NCI-H146 treated with DMSO at 0.1 percent for 48 hours (cell line): ENCODE data around the gene PSMB2.
"Not testable (repeated sequence)": the region's sequence is repeated elsewhere in the genome, so short reads cannot be mapped to it uniquely, and the experiment has no call there.

Experiments used
- DNase-seq: peaks from one replicate; lab custom pipeline; 2025; ENCODE audit not compliant: unreplicated experiment; lab: John Stamatoyannopoulos, UW

The PSMB2 gene

DNA sequence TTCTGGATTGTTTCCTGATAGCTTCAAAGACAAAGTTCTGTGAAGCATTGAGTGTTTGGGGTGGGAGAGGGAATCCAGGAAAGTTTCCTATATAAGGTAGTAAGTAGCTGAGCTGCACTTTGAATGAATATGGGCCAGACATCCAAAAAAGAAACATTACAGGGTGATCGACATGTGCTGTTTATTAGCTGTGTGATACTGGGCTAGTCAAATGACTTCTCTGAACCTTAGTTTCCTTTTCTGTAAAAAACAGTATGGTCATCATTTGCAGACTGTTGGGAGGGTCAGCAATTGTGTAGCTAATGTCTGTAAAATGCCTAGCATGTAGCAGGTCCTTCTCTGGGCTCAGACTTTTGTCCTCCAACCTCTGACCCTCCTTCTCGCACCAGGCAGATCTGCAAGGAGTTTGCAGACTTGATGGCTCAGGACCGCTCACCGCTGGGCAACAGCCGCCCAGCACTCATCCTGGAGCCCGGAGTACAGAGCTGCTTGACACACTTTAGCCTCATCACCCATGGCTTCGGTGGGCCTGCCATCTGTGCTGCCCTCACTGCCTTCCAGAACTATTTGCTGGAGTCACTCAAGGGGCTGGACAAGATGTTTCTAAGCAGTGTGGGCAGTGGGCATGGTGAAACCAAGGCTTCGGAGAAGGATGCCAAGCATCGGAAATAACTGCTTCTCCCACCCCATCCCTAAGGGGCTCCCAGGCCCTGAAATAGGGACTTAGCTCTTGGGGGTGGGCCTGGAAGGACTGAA lies 47.1 kb downstream of the PSMB2 start:
- DNase-seq, result no peak

DNA sequence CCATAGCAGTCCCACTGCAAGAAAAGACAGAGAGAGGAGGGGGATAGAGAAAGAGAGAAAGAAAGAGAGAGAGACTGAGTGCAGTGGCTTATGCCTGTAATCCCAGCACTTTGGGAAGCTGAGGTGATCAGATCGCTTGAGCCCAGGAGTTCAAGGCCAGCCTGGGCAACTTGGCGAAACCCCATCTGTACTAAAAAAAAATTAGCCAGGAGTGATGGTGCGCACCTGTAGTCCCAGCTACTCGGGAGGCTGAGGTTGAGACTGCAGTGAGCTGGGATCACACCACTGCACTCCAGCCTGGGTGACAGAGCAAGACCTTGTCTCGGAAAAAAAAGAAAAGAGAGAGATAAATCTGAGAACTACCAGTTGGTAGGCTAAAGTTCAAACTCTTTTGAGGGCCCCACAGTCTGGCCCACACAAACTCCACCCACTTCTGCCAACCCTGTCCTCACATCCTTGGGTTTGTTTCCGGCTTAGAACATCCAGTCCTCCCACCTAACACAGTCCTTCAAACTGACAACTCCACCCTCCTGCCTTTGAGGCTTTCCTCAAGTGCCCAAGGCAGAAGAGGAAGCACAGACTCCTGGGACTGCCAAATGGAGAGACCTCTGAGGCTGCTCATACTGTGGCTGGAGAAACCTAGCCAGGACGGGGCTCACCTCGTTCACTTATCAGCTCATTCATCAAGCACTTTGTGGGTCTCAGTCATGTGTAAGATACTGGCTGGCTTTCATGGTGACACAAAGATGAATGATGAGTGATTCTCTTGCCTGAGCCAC lies 48.1 kb downstream of the PSMB2 start:
- no peak for DNase-seq

DNA sequence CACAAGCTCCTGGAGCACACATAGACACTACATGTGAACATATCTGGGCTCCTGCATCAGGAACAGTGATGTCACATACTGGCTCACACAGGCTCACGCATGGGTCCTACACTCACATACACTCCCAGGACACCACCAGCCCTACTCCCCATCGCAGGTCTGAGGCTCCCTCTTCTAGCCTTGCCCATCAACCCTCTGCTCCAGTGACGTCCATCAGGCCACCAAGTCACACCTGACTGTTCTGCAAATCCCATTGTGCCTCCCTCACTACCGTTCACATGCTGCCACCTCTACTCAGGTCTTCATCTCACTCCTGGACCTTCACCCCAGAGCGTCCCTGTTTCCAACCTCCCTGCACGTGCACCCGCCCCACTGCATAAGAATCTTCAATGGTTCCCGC lies 50.1 kb downstream of the PSMB2 start:
- no peak for DNase-seq

DNA sequence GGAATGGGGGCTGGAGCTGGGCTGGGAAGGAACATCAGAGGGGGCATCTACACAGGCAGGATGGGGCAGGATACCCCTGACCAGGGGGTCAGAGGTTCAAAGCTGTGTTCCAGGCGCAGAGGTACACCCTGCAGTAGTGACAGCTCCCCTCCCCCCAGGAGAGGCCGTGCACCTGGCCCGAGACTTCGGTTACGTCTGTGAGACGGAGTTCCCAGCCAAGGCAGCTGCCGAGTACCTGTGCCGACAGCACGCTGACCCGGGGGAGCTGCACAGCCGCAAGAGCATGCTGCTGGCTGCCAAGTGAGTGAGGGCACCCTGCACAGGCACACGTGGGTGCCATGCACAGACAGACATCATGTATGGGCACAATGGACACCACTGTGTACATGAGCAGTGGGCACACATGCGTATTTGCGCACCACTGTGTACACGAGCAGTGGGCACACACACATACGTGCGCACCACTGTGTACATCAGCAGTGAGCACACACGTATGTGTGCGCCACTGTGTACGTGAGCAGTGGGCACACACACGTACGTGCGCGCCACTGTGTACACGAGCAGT lies 50.8 kb downstream of the PSMB2 start:
- no peak for DNase-seq

DNA sequence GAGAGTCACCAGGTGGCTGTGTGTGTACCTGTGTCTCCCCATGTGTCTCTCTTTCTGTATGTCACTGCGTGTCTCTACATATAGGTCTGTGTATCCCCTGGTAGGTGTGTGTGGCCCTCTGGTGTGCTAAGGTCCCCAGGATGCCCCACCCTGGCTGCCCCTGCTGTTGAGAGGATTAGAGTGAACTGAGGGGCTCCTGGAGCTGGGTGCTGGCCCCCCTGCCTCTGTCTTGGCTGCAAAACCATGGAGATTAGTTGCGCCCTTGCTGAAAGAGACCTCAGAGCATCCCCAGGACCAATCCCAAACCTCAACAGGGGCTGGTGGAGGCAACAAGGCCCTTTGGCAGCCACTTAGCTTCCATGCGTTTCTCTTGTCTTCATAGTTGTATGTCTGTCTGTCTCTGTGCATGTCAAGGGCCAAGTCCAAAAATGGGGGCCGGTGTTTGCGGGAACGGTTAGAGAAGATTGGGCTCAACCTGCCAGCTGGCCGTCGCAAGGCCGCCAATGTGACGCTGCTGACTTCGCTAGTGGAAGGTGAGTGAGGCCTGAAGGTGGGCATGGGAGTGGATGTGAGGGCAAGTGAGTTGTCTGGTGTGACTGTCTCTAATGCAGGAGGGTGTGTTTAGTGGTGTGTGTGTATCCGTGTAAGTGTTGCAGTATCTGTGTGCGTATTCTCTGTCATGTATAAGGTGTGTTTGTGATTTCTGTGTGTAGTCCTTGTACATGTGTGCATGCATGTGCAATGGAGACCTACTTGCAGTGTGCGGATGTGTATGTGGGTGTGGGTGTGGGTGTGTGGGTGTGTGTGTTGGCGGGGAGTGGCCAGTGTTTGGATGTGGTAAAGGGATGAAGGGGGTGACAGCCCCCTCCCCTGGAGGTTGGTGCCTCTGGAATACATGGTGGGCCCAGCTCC lies 51.6 kb downstream of the PSMB2 start:
- no peak for DNase-seq

DNA sequence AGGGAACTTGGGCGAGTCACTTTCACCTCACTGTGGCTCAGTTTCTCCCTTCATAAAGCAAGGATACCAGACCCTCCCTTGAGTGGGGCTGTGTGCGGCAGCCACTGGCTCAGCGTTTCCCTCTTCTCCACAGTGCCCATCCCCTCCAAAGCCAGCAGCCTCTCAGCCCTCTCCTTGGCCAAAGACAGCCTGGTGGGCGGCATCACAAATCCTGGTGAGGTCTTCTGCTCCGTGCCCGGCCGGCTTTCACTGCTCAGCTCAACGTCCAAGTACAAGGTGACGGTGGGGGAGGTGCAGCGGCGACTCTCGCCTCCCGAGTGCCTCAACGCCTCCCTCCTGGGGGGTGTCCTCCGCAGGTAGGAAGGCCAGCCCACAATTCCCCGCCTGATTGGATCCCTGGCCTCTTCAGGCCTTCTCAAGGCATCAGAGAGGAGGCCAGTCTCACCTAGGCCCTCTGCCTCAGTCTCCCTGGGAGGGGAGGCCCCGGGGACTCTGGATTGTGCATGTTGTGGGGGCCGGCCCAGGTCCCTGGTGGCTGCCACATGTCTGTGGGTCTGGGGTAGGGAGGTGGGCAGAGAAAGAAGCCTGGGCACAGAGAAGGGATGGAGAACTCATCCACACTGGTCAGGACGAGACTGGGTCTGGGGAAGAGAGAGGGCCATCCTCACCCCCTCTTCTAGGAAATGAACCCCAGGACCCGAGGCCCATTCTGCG lies 53.0 kb downstream of the PSMB2 start:
- DNase-seq, result no peak

DNA sequence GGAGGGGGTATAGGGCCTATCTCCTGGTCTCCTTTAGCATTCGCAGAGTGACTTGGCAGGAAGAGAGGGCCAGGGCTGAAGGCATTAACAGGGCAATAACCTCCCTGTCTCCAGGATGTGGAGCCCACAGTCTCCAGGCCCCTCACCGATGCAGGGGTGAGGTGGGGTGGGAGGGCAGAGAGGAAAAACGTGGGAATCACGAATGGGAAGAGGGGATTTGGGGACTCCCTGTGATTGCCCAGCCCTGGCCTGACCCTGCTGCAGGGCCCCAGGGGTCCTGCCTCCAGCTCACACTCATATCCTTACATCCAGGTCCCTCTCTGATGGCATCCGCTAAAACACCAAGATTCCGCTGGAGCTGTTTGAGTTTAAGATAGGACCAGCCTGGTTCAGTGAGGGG lies 53.6 kb downstream of the PSMB2 start:
- DNase-seq, result no peak

DNA sequence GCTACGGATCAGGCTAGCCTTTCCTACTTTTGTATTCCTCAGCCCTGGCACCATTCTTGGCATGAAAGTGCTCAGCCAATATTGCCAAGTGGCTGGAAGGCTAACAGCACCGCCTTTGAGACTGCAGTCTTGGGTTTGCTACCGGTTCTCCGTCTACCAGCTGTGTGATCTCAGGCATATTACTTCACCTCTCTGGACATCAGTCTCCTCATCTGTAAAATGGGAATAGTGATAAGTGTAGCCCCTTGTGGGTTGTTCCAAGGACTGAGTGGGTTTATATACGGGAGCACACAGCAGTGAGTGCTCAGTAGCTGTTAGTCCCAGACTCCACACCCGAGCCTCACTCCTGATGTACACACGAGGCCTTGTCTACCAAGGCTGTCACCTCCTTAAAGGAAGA lies 54.5 kb downstream of the PSMB2 start:
- DNase-seq, result no peak

DNA sequence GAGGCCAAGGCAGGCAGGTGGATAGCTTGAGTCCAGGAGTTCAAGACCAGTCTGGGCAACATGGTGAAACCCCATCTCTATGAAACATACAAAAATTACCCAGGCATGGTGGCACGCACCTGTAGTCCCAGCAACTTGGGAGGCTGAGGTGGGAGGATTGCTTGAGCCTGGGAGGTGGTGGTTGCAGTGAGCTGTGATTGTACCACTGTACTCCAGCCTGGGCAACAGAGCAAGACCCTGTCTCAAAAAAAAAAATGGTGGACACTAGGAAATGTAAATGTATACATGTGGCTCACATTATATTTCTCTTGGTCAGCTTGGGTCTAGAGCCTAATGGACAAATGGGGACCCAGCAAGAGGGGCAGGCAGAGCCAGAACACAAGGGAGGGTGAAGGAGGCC lies 55.5 kb downstream of the PSMB2 start:
- not testable (repeated sequence) for DNase-seq

DNA sequence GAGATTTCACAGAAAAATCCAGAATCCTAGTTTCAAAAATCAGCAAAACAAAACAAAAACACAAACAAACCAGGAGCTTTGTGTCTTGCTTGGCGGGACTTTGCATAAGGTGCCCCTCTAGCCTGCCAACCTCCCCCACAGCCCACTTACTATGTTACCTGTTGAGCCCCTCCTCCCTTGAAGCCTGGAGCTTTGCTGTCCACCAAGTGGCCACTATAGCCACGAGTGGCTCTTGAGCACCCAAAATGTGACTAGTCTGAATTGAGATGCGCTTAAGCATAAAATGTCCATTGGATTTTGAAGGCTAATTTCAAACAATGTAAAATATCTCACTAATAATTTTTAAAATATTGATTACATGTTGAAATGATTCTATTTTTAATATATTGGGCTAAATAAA lies 56.0 kb downstream of the PSMB2 start:
- DNase-seq, result no peak

DNA sequence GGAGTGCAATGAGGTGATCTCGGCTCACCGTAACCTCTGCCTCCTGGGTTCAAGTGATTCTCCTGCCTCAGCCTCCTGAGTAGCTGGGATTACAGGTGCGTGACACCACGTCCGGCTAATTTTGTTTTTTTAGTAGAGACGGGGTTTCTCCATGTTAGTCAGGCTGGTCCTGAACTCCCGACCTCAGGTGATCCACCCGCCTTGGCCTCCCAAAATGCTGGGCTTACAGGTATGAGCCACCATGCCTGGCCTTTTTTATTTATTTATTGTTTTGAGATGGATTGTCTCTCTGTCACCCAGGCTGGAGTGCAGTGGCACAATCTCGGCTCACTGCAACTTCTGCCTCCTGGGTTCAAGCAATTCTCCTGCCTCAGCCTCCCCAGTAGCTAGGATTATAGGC lies 59.7 kb downstream of the PSMB2 start:
- DNase-seq, result not testable (repeated sequence)

DNA sequence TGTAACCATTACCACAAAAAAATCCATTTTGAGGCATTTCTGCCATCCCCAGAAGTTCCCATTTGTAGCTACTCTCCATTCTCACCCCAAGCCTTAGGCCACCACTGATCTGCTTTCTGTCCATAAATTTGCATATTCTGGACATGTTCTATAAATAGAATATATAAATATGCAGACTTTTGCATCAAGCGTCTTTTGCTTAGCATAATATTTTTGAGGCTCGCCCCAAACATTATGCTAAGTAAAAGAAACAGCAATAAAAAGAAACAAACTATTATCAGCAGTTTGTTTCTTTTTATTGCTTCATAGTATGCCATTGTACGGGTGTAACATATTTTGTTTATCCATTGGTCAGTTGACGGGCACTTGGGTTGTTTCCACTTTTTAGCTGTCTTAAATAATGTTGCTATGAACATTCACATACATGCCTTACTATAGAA lies 60.4 kb downstream of the PSMB2 start:
- no peak for DNase-seq

DNA sequence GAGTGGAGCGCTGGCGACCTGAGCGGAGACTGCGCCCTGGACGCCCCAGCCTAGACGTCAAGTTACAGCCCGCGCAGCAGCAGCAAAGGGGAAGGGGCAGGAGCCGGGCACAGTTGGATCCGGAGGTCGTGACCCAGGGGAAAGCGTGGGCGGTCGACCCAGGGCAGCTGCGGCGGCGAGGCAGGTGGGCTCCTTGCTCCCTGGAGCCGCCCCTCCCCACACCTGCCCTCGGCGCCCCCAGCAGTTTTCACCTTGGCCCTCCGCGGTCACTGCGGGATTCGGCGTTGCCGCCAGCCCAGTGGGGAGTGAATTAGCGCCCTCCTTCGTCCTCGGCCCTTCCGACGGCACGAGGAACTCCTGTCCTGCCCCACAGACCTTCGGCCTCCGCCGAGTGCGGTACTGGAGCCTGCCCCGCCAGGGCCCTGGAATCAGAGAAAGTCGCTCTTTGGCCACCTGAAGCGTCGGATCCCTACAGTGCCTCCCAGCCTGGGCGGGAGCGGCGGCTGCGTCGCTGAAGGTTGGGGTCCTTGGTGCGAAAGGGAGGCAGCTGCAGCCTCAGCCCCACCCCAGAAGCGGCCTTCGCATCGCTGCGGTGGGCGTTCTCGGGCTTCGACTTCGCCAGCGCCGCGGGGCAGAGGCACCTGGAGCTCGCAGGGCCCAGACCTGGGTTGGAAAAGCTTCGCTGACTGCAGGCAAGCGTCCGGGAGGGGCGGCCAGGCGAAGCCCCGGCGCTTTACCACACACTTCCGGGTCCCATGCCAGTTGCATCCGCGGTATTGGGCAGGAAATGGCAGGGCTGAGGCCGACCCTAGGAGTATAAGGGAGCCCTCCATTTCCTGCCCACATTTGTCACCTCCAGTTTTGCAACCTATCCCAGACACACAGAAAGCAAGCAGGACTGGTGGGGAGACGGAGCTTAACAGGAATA lies 64.0 kb downstream of the PSMB2 start:
- no peak for DNase-seq

DNA sequence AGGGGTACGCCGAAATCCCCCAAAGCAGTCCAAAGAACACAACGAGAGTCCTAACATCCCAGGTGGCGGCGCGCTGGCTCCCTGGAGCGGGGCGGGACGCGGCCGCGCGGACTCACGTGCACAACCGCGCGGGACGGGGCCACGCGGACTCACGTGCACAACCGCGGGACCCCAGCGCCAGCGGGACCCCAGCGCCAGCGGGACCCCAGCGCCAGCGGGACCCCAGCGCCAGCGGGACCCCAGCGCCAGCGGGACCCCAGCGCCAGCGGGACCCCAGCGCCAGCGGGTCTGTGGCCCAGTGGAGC lies 64.6 kb downstream of the PSMB2 start:
- not testable (repeated sequence) for DNase-seq

DNA sequence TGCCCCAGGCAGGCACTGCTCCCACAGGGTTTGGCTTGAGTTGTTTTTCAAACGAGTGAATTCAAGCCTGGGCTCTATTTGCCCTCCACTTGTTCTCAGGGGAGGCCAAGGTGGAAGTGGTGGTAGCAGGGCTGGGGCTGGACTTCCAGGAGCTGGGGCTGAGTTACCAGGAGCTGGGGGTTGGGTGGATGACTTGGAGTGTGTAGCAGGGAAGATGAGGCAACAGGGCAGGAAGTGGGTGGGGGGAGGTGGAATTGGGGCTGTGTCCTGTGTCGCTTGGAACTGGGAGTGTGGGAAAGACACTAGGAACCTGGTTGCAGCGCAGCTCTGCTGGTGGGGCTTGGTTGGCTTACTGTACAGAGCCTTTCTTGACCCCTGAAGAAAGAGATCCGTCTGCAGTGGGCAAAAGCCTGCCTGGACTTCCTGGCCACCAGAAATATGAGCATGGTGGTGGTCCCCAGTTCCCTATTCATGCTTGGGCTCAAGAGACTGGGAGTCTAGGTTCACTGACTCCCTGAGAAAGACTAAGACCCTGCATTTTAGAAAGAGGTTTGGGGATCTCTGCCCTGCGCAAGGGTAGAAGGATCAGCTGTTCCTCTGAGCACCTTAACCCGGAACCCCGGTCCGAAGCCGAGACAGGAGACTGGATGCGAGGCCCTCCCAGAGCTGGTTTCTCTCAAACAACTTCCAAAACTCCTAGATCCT lies 65.1 kb downstream of the PSMB2 start:
- no peak for DNase-seq

DNA sequence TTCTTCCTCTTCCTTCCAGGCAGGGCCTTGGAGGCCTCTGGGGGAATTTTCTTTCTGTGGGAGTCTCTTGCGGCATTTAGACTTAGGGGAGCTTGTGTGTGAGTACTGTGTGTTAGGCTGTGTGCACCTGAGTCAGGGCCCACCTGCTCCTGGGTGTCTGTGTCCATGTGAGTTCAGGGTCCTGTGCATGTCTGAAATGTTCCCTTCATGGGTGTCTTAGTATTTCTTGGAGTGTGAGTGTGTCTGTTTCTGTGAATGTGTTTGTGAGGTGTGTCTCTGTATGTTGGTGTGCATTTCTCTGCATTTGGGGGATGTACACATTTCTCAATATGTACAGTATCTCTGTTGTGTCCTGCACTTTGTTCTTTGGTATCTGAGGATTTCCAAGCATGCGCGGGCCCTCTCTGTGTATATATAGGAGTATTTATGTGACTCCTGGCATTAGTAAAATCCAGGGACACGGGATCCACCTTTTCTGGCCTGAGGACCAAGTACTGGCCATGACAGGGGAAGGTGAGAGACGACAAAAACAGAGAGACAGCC lies 65.8 kb downstream of the PSMB2 start:
- no peak for DNase-seq

DNA sequence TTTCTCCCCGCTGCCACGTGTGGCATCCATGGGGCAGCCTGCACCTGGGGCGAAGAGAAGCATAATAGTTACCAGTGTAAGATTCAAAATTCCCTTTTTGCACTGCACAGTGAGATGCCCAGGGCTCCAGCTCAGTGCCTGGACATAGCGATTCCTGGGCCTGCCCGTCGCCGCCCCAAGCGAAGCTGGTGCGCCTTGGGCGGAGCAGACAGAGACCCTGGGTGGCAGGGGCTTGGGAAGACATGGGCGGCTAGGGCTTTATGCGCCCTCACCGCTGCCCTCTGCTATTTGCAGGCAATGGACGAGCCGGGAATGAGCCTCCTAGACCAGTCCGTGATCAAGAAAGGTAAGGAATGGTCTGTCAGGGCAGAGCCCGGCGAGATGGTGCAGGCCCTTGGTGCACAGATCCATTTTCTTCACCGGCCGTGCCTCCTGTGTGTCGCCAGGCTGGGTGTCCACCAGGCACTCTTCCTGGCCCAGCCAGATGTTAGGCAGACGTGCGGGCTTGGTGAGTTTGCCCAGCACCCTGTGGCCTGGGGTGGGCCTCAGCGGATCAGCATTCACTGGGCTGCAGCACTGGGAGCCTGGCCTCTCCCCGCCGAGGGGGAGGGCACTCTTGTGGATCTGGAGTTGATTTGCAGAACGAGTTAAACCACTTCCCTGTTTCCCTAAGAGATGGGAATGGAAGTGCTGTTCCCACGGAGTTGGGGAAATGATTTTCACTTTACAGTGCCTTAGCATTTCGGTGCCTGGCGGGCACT lies 66.5 kb downstream of the PSMB2 start:
- no peak for DNase-seq

DNA sequence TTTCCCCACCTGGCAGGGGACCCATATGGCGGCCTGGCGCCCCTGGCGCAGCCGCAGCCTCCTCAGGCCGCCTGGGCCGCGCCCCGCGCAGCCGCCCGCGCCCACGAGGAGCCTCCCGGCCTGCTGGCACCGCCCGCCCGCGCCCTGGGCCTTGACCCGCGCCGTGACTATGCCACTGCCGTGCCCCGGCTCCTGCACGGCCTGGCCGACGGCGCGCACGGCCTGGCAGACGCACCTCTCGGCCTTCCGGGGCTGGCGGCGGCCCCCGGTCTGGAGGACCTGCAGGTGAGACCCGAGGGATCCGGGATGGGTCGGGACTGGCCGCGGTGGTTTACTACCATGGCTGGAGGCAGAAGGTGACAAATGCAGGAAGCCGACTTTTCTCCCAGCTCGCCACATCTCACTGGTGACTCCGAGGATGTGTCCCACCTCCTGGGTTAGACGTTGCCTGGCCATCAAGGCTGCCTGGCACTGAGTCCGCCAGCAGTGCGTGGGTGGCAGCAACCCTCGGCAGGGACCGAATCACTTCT lies 67.1 kb downstream of the PSMB2 start:
- DNase-seq, result no peak
